22Rv1 (cell line): ENCODE results near the gene KCNK13.

ENCODE experiments used
- CTCF ChIP-seq: fragments of 450-650 bp; IDR thresholded peaks from 2 replicates; pipeline ENCODE4 v1.5.1; 2017; ENCODE audit warnings: mild to moderate bottlenecking
- ZFX ChIP-seq: fragments of 450-650 bp; IDR thresholded peaks from 2 replicates; pipeline ENCODE4 v1.6.1; 2017; ENCODE audit warnings: antibody characterized with exemption, borderline replicate concordance

GRCh38 chr14:90191585-90191984, 129.8 kb downstream of the KCNK13 start:
- TF ChIP-seq CTCF = no peak
- no peak for TF ChIP-seq ZFX
